ENCODE data around the gene CNTN2.

CNTN2 gene

GRCh38 chr1:205020466-205020865, 22.5 kb upstream of the CNTN2 start:
- no peak for DNase-seq

GRCh38 chr1:205024679-205025078, 18.3 kb upstream of the CNTN2 start:
- no peak for DNase-seq

DNA sequence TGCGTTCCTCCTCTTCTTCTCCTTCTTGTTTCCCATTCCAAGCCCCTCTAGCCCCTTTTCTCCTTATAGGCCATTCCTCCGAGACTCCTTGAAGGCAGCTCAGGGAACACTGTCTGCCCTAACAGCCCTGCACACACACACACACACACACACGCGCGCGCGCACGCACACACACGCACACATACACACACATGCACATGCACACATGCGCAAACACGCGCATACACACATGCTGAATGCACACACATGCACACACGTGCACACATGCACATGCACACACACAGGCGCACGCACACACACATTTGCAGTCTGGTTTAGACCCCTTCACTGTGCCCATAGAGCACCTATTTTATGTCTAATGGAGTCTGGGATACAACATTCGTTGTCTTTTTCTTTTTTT, 17.8 kb upstream of the CNTN2 start:
- DNase-seq, result no peak

DNA sequence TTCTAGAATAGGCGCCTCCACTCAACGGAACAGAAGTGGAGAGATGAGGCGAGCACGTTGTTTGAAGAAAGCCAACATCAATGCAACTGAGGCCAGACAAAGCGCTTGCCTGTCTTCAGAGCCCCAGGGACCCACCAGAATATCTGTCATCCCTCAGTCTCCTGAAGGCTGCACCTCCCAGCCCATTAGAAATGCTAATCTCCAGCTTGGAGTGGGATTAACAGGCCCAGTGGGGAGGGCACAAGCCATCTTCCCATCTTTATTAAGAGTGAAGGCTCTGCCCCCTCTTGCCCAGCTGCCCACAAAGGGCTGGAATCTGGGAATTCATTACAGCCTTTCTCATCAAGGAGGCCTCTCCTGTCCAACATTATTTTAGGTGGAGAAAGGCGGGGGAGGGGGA, 16.8 kb upstream of the CNTN2 start:
- DNase-seq, result no peak

DNA sequence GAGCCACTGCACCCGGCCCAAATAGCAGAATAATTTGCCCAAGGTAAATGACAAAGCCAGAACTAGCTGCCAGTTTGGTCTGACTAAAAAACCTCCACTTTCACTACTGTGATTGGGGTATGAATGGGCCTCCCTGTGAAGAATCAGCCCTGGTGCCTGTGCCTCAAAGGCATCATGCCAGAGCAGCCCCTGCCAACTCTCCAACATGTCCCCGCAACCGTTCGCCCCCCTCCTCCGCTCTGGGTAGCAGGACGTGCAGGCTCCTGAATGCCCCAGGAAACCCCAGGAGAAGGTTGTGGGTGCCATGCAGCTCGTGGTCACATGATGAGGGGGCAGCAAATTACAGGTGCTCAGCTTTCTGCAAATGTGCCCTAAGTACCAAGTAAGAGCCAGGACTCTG, 14.6 kb upstream of the CNTN2 start:
- no peak for DNase-seq

GRCh38 chr1:205028924-205029323, 14.1 kb upstream of the CNTN2 start:
- DNase-seq, result no peak

- no peak for DNase-seq
Observed at GRCh38 chr1:205030241-205030640, 12.8 kb upstream of the CNTN2 start.

DNA sequence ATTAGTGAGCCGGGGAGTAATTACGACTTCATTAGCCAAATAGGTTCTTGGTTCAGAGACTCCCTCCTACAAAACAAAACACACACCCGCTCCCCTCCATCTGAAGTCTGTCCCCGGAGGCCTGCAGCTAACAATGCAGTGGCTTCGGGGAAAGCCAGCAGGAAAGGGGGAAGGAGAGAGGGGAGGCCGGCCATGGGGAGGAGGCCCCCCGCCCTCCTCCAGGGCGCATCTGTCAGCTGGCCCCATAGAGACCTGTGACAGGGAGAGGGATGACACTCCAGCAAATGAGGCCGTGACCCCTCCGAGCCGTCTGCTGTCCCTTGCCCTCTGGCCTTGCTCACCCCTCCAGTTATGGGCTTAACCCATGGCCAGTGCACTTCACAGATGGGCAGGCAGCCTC, 12.1 kb upstream of the CNTN2 start:
- DNase-seq, result no peak

GRCh38 chr1:205032508-205032907, 10.5 kb upstream of the CNTN2 start:
- no peak for DNase-seq

DNA sequence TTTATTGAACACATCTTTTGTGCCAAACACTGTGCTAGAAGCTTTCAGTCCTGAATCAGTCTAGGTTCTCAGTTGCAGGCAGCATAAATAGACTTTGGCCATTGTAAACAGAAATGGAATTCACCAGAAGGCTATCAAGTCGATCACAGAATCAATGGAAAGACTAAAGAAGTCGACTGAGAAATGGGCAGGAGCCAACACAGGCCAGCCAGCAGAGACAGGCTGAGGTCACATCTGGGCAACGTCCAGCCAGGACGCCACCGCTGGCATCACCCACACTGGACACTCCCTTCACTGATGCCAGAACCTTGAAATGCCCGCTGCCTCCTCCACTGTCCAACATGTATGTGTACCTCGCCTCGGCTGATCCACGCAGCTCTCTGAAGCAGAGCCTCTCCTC, 5.5 kb upstream of the CNTN2 start:
- DNase-seq, result no peak

DNA sequence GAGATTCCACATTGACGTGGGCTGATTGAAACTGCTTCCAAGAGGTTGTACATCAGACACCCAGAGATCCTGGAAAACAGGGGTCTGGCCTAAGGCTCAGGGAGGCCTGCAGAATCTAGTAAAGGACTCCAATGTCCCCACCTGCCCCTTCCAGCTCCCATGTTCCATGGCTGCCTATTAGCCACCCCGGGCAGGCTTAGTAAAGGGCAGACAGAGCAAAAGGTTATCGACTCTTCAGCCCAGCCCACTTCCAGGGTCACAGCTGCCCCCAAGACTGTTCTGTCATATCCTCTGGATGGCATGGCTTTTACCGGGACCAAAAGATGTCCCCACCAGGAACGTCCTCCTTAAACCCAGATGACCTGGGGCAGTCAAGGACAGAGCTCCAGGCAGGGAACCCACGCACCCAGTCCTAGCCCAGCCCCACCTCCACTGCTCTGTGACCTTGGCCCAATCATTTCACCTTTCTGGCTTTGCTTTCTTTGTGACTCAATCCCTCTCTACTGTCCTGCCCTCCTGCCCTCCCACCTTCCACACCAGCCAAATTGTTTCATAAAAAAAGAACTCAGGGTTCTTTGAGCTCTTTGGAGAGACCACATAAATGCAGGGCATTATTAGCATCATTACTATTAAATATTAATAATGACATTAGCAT, 4.8 kb upstream of the CNTN2 start:
- no peak for DNase-seq

DNA sequence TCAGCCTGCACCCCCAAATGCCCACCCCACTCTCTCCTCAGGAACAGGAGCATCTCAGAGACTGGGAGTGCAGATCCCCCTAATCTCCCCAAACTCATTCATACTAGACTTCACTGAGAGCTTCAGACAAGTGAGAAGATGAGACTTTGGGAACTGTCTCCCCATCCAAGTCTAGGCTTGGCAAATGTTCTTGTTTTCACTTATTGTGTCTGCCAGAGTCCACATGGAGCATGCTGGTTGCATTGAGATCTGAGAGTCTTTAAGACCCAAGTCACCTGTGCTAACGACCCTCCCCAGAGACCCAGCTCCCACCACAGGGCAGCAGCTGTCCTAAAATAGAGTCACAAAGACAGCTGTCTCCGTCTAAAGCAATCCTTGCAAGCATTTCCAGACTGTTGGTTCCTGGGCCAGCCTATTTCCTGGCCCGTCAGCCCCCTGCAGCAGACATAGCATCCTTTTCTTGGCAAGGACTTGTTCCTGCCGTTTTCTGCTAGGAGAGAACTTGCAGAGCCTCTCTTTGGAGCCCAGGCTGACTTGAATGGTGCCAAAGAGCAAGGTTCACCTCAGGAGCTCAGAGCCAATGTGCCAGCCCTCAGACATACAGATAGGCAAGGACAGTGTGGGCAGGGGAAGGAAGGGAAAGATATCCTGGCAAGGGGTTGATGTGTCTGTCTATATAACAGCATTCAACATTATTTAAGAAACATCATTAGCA, 1.9 kb upstream of the CNTN2 start:
- no peak for DNase-seq

DNA sequence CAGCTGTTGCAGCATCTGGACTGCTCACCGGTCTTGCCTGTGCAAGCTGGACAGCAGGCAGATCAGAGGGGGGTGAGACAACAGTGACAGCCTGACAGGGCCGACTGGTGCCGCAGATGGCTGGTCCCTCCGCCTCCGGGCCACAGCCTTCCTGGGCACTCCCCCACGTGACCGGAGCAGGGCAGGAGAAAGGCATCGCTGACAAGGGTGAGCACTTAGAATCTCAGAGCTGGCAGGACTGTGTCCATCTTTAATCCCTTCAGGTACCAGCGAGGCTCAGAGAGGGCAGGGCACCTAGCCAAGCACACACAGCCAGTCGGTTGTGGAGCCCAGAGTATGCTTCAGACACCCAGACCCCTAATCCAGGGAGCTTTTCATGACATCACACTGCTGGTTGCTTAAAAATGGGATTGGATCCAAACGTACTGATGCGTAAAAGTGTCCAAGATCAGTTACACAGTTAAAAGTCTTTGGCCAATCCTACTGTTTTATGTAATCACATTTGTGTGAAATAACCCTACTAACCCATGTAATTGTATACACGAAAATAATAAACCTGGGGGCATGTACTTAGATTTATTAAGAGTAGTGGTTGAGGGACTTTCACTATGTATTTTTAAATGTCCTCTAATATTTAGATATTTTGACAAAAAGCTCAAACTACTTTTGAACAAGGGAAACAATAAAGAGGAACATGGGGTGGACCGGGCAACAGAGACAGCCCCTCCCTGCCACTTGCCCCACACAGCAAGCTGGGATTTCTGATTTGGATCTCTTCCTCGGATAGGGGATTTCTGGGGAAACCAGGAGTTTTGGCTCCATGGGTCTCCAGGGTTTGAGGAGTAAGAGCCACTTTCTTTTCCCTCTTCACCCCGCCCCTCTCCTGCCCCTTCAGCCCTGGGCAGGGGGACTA, 758 bp upstream of the CNTN2 start:
- DNase-seq, result no peak

DNA sequence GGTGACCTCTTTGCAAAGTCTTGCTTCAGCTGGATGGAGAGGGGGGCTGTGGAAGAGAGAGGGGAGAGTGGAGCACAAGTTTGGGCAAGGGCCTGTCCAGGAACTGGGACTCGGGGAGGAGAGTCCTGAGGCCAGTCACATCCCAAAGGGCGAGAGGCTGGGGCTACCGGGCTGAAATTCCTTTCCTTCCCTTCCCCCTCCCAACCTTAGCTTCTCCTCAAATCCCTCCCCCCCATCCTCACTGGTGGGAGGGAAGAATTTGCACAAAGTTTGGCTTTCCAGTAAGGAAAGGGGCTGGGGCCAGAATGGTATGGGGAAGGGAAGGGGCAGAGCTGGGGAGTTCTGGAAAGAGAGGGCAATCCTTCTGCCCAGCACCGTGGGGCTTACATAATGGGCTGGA, 854 bp downstream of the CNTN2 start:
- no peak for DNase-seq

DNA sequence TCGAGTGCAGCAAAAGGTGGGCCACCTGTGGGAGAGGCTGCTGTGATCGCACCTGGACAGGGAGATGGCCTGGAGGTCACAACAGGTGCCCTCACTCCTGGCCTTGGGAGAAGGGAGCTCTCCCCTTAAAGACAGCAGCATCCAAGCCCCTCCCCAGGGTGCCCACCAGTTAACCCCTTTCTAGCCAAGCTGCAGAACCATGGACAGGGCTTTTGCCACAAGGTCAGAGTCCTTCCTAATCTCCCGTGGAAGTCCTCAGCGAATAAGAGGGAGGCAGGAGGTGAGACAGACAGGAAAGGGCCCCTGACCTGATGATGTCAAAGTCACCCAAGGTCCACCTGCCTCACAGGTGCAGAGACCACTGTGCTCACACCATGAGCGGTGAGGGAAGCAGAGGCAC, 1.7 kb downstream of the CNTN2 start:
- DNase-seq, result no peak

GRCh38 chr1:205045146-205045545, 2.1 kb downstream of the CNTN2 start:
- no peak for DNase-seq

- no peak for DNase-seq
Observed at GRCh38 chr1:205046870-205047269, 3.9 kb downstream of the CNTN2 start.

DNA sequence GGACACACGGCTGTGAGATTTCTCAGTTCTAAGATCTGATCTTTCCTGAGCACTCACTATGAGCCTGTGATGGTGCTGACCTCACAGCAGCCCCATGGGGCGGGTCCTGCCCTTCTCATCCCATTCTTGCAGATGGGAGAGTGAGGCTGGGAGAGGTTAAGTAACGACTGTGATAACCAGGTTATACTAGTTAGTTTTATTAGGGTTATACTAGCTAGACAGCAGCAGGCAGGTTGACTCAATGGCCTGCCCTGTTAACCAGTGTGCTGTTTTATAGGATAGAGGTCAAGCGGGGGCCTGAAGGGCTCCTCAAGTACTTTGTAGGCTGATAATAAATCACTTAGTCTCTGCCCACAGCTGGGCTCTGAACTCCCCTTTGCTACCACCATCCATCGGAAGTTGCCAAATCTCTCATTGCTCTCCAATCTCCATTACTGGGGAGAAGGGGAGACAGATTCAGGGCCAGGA, 4.8 kb downstream of the CNTN2 start:
- no peak for DNase-seq

- DNase-seq, result no peak
Observed at GRCh38 chr1:205048382-205048781, 5.4 kb downstream of the CNTN2 start.

DNA sequence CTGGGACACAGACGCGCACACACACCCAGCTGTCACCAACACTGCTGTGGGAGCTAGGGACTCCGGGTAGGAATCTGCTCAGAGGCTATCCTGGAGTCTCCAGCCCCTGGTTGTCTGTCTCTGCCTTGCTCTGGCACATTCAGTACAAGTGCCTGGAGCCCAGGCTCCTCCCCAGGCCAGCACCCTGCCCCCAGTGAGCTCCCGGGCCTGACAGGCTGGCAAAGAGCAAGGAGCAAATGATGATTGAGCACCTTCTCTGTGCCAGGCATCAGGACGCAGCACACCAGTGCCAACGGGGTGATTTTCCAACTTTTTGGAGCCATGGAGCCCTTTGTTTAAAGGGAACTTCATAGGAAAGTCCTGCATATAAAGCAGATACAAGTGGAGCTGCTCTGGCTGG, 6.5 kb downstream of the CNTN2 start:
- no peak for DNase-seq

- no peak for DNase-seq
Observed at GRCh38 chr1:205052690-205053089, 9.7 kb downstream of the CNTN2 start.

DNA sequence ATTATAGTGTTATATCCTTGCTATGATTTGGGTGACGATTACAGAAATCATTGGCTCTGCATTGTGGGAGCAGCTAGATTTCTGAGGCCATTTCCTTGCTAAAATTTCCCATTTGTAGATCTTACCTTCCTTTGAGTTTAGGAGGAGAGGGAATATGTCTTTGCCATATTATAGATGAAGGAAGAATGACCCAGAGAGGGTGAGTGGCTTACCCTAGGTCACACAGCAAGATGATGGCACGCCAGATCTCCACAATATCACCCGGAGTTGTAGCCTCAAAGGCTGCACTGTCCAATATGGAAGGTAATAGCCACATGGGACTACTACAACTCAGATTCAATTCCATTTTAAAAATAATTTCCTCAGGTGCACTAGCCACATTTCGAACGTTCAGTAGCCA, 10.3 kb downstream of the CNTN2 start:
- no peak for DNase-seq

DNA sequence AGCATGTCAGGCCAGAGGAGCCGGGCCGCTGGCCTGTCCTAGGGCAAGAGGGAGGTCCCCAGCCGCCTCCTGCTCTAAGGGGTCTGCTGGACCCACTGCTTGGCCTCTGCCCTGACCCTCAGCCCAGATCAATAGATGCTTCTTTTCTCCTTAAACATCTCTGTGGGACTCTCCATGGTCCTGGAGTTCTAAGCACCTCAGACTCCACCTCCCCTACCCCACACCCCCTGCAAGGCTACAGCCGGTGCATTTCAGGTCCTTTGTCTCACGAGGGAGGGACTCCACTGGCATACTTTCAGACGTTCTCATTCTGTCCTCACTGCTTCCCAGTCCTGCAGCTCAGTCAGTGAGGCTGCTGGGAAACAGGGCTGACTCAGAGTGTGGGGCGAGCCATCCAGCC, 11.0 kb downstream of the CNTN2 start:
- no peak for DNase-seq

DNA sequence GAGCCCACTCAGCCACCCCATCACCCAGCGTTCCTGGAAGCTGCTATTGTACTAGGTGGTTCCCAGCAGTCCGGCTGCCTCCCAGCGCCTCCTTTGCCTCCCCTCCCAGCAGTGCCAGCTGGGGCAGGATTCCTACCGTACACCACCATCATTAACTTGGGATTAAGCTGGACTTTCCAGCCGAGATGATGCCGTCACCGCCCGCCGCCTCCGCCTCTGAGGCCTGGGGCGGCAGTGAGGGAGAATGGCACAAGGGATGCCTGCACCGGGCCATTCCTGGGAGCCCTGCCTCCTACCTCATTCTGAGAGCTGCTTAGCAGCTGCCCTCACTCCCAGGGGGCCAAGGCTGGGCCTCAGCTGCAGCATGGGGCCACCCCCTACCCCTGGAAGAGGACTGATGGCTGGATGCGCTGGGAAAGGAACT, 13.2 kb downstream of the CNTN2 start:
- DNase-seq, result no peak

Data from NCI-H510A (cell line).